ENCODE results near the gene FA2H.

FA2H gene

GRCh38 chr16:74752258-74752657 lies 22.4 kb downstream of the FA2H start:
- 100% methylated on average over 1 of the region's 2 CpGs for WGBS (ENCODE audit: insufficient coverage)
- CTCF ChIA-PET = interaction anchor here (1.2 kb wide), 1 partner anchor 59 kb away, joined by 3 read pairs; no protein-coding TSS in a partner anchor
- H3K9me3 ChIP-seq (ENCODE audit: control extremely low read depth in 1 of 5, control insufficient read depth in 4 of 5, insufficient read depth in 2 of 5, low read depth in 1 of 5, low read length in 4 of 5) = no peaks in the 10 kb centered on the region
- no peak overlapping the region for H3K27ac ChIP-seq (ENCODE audit: insufficient read depth in 1 of 2, low read depth in 1 of 2, low read length in 2 of 2, poor library complexity in 1 of 2, severe bottlenecking in 2 of 2)
- H3K27me3 ChIP-seq (replicated peaks in 2 of 5; ENCODE audit: control insufficient read depth in 4 of 5, insufficient read depth in 5 of 5, low read length in 4 of 5) = no peaks in the 10 kb centered on the region
- no peaks in the 10 kb centered on the region for H3K36me3 ChIP-seq (ENCODE audit: control insufficient read depth in 4 of 4, insufficient read depth in 4 of 4, low read length in 3 of 4)
- no peak overlapping the region for H3K4me3 ChIP-seq (ENCODE audit: control insufficient read depth in 1 of 7, extremely low read depth in 1 of 7, insufficient read depth in 4 of 7, low read depth in 2 of 7, low read length in 6 of 7)
- POLR2A ChIA-PET = interaction anchor here (0.5 kb wide), 1 partner anchor 1001 kb away, joined by 3 read pairs; no protein-coding TSS in a partner anchor
- no peaks in the 10 kb centered on the region for H3K4me1 ChIP-seq (ENCODE audit: control extremely low read depth in 1 of 4, control insufficient read depth in 4 of 4, insufficient read depth in 4 of 4, low read length in 3 of 4)
- DNase-seq = no peak

GRCh38 chr16:74751658-74752057 lies 23.0 kb downstream of the FA2H start:
- Histone ChIP-seq H3K4me3 (ENCODE audit: control insufficient read depth in 1 of 7, extremely low read depth in 1 of 7, insufficient read depth in 4 of 7, low read depth in 2 of 7, low read length in 6 of 7) (no peak overlapping the region), H3K36me3 (ENCODE audit: control insufficient read depth in 4 of 4, insufficient read depth in 4 of 4, low read length in 3 of 4) (no peaks in the 10 kb centered on the region), H3K9me3 (ENCODE audit: control extremely low read depth in 1 of 5, control insufficient read depth in 4 of 5, insufficient read depth in 2 of 5, low read depth in 1 of 5, low read length in 4 of 5) (no peaks in the 10 kb centered on the region), H3K27me3 (replicated peaks in 2 of 5; ENCODE audit: control insufficient read depth in 4 of 5, insufficient read depth in 5 of 5, low read length in 4 of 5) (no peaks in the 10 kb centered on the region), H3K27ac (ENCODE audit: insufficient read depth in 1 of 2, low read depth in 1 of 2, low read length in 2 of 2, poor library complexity in 1 of 2, severe bottlenecking in 2 of 2) (no peak overlapping the region), H3K4me1 (ENCODE audit: control extremely low read depth in 1 of 4, control insufficient read depth in 4 of 4, insufficient read depth in 4 of 4, low read length in 3 of 4) (no peaks in the 10 kb centered on the region)
- ChIA-PET POLR2A (interaction anchor here (0.5 kb wide), 1 partner anchor 1002 kb away, joined by 3 read pairs; no protein-coding TSS in a partner anchor), CTCF (no interaction called here)
- 96% methylated on average over 4 of the region's 5 CpGs for WGBS (ENCODE audit: insufficient coverage)
- no peak for DNase-seq

DNA sequence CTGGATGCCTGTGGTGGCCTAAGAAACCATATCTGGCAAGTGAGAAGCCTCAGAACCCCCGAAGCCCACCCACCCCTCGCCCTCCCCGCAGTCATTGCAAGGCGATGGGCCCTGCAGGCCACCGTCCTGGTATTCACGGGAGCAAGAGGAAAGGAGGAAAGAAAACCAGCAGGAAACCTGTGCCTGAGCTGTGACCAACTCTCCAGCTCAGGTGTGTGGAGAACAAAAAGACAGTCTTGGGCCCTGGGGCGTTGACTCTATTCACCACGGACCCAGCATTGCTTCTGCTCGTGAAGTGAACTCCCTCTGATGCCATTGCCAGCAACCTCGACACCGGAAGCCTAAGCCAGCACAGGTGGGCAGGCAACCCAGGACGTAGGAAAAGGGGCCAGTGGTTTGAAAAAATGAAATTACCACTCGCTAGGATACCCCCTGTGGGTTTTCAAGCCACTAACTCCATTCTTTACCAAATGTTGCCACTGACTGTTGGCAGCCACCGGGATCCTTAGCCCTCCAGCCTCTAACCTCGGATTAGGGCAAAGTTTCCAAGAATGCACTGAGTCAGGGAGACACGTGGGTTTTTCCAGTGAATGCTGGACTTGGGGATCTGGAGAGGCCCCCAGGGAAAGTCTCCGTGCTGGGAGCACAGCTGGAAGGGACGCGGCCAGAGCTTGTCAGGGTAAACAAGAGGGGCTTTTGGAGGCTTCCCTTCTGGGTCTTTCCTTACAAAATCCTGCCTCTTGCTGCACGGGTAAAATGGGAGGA lies 25.1 kb downstream of the FA2H start:
- Histone ChIP-seq H3K4me3 (ENCODE audit: control insufficient read depth in 1 of 7, extremely low read depth in 1 of 7, insufficient read depth in 4 of 7, low read depth in 2 of 7, low read length in 6 of 7) (no peak overlapping the region), H3K4me1 (ENCODE audit: control extremely low read depth in 1 of 4, control insufficient read depth in 4 of 4, insufficient read depth in 4 of 4, low read length in 3 of 4) (no peaks in the 10 kb centered on the region), H3K27ac (ENCODE audit: insufficient read depth in 1 of 2, low read depth in 1 of 2, low read length in 2 of 2, poor library complexity in 1 of 2, severe bottlenecking in 2 of 2) (no peak overlapping the region), H3K27me3 (replicated peaks in 2 of 5; ENCODE audit: control insufficient read depth in 4 of 5, insufficient read depth in 5 of 5, low read length in 4 of 5) (no peaks in the 10 kb centered on the region), H3K9me3 (ENCODE audit: control extremely low read depth in 1 of 5, control insufficient read depth in 4 of 5, insufficient read depth in 2 of 5, low read depth in 1 of 5, low read length in 4 of 5) (no peaks in the 10 kb centered on the region), H3K36me3 (ENCODE audit: control insufficient read depth in 4 of 4, insufficient read depth in 4 of 4, low read length in 3 of 4) (no peaks in the 10 kb centered on the region)
- ChIA-PET POLR2A (no interaction called here), CTCF (interaction anchor here (0.7 kb wide), 1 partner anchor 20 kb away, joined by 4 read pairs; no protein-coding TSS in a partner anchor)
- DNase-seq = no peak
- 96% methylated on average over 19 of the region's 20 CpGs for WGBS (ENCODE audit: insufficient coverage)

DNA sequence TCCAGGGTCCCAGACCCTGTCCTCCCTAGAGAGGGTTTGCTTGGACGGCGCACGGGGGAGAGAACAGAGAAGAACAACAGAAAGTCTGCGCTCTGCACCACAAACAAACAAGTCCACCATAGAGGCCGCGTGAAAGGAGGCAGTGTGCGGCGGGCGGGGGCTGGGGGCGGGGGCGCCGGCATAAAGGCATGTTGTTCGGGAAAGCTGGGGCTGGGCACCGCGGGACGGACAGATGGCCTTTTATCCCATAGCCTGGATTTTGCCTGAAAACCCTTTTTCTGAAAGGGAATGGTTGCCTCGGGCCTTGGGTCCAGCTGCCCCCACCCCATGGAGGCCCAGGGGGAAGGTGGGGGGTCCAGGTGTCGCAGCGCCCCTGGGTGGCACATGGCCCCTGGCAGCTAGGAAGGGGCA lies 26.0 kb downstream of the FA2H start:
- Histone ChIP-seq H3K4me1 (ENCODE audit: control extremely low read depth in 1 of 4, control insufficient read depth in 4 of 4, insufficient read depth in 4 of 4, low read length in 3 of 4) (no peaks in the 10 kb centered on the region), H3K4me3 (ENCODE audit: control insufficient read depth in 1 of 7, extremely low read depth in 1 of 7, insufficient read depth in 4 of 7, low read depth in 2 of 7, low read length in 6 of 7) (no peak overlapping the region), H3K9me3 (ENCODE audit: control extremely low read depth in 1 of 5, control insufficient read depth in 4 of 5, insufficient read depth in 2 of 5, low read depth in 1 of 5, low read length in 4 of 5) (no peaks in the 10 kb centered on the region), H3K27ac (ENCODE audit: insufficient read depth in 1 of 2, low read depth in 1 of 2, low read length in 2 of 2, poor library complexity in 1 of 2, severe bottlenecking in 2 of 2) (no peak overlapping the region), H3K27me3 (replicated peaks in 2 of 5; ENCODE audit: control insufficient read depth in 4 of 5, insufficient read depth in 5 of 5, low read length in 4 of 5) (no peaks in the 10 kb centered on the region), H3K36me3 (ENCODE audit: control insufficient read depth in 4 of 4, insufficient read depth in 4 of 4, low read length in 3 of 4) (no peaks in the 10 kb centered on the region)
- DNase-seq = no peak
- ChIA-PET CTCF (no interaction called here), POLR2A (no interaction called here)
- WGBS (ENCODE audit: insufficient coverage) = 95% methylated on average over 15 of the region's 19 CpGs

- no peak overlapping the region for H3K27ac ChIP-seq (ENCODE audit: insufficient read depth in 1 of 2, low read depth in 1 of 2, low read length in 2 of 2, poor library complexity in 1 of 2, severe bottlenecking in 2 of 2)
- DNase-seq = no peak
- H3K27me3 ChIP-seq (replicated peaks in 2 of 5; ENCODE audit: control insufficient read depth in 4 of 5, insufficient read depth in 5 of 5, low read length in 4 of 5) = no peaks in the 10 kb centered on the region
- POLR2A ChIA-PET = no interaction called here
- H3K4me1 ChIP-seq (ENCODE audit: control extremely low read depth in 1 of 4, control insufficient read depth in 4 of 4, insufficient read depth in 4 of 4, low read length in 3 of 4) = no peaks in the 10 kb centered on the region
- 96% methylated on average over 29 of the region's 32 CpGs for WGBS (ENCODE audit: insufficient coverage)
- no peaks in the 10 kb centered on the region for H3K9me3 ChIP-seq (ENCODE audit: control extremely low read depth in 1 of 5, control insufficient read depth in 4 of 5, insufficient read depth in 2 of 5, low read depth in 1 of 5, low read length in 4 of 5)
- no peak overlapping the region for H3K4me3 ChIP-seq (ENCODE audit: control insufficient read depth in 1 of 7, extremely low read depth in 1 of 7, insufficient read depth in 4 of 7, low read depth in 2 of 7, low read length in 6 of 7)
- CTCF ChIA-PET = interaction anchor here (1.0 to 1.5 kb wide), 2 partner anchors 21 to 31 kb away, joined by 3 read pairs; no protein-coding TSS in a partner anchor
- H3K36me3 ChIP-seq (ENCODE audit: control insufficient read depth in 4 of 4, insufficient read depth in 4 of 4, low read length in 3 of 4) = no peaks in the 10 kb centered on the region
These were observed 26.7 kb downstream of the FA2H start for GRCh38 chr16:74747716-74748615.

- no peak overlapping the region for H3K27ac ChIP-seq (ENCODE audit: insufficient read depth in 1 of 2, low read depth in 1 of 2, low read length in 2 of 2, poor library complexity in 1 of 2, severe bottlenecking in 2 of 2)
- H3K27me3 ChIP-seq (replicated peaks in 2 of 5; ENCODE audit: control insufficient read depth in 4 of 5, insufficient read depth in 5 of 5, low read length in 4 of 5) = no peaks in the 10 kb centered on the region
- DNase-seq = no peak
- ChIA-PET POLR2A (no interaction called here), CTCF (no interaction called here)
- 98% methylated on average over 6 of the region's 7 CpGs for WGBS (ENCODE audit: insufficient coverage)
- H3K9me3 ChIP-seq (ENCODE audit: control extremely low read depth in 1 of 5, control insufficient read depth in 4 of 5, insufficient read depth in 2 of 5, low read depth in 1 of 5, low read length in 4 of 5) = no peaks in the 10 kb centered on the region
- peaks cover 0 to 5% (median 2%) of the 10 kb centered on the region in 4 experiments for H3K4me1 ChIP-seq (ENCODE audit: control extremely low read depth in 1 of 4, control insufficient read depth in 4 of 4, insufficient read depth in 4 of 4, low read length in 3 of 4)
- H3K36me3 ChIP-seq (ENCODE audit: control insufficient read depth in 4 of 4, insufficient read depth in 4 of 4, low read length in 3 of 4) = no peaks in the 10 kb centered on the region
- no peak overlapping the region for H3K4me3 ChIP-seq (ENCODE audit: control insufficient read depth in 1 of 7, extremely low read depth in 1 of 7, insufficient read depth in 4 of 7, low read depth in 2 of 7, low read length in 6 of 7)
These were observed 28.7 kb downstream of the FA2H start for GRCh38 chr16:74745926-74746325.

GRCh38 chr16:74745109-74745615 lies 29.5 kb downstream of the FA2H start:
- no peaks in the 10 kb centered on the region for H3K9me3 ChIP-seq (ENCODE audit: control extremely low read depth in 1 of 5, control insufficient read depth in 4 of 5, insufficient read depth in 2 of 5, low read depth in 1 of 5, low read length in 4 of 5)
- H3K27me3 ChIP-seq (replicated peaks in 2 of 5; ENCODE audit: control insufficient read depth in 4 of 5, insufficient read depth in 5 of 5, low read length in 4 of 5) = no peaks in the 10 kb centered on the region
- no peak overlapping the region for H3K4me3 ChIP-seq (ENCODE audit: control insufficient read depth in 1 of 7, extremely low read depth in 1 of 7, insufficient read depth in 4 of 7, low read depth in 2 of 7, low read length in 6 of 7)
- WGBS (ENCODE audit: insufficient coverage) = 89% methylated on average over 10 of the region's 10 CpGs
- no peak for DNase-seq
- peaks cover 0 to 8% (median 2%) of the 10 kb centered on the region in 4 experiments for H3K4me1 ChIP-seq (ENCODE audit: control extremely low read depth in 1 of 4, control insufficient read depth in 4 of 4, insufficient read depth in 4 of 4, low read length in 3 of 4)
- POLR2A ChIA-PET = no interaction called here
- CTCF ChIA-PET = no interaction called here
- H3K36me3 ChIP-seq (ENCODE audit: control insufficient read depth in 4 of 4, insufficient read depth in 4 of 4, low read length in 3 of 4) = no peaks in the 10 kb centered on the region
- no peak overlapping the region for H3K27ac ChIP-seq (ENCODE audit: insufficient read depth in 1 of 2, low read depth in 1 of 2, low read length in 2 of 2, poor library complexity in 1 of 2, severe bottlenecking in 2 of 2)
